GM19193 (cell line): ENCODE data around the gene PCDHGB1.

Source experiments
- POLR2A ChIP-seq: IDR thresholded peaks from 4 replicates; pipeline ENCODE4 v1.6.1; 2011; ENCODE audit not compliant: insufficient read depth, insufficient read length; ENCODE audit errors: extremely low read depth

PCDHGB1 gene

GRCh38 chr5:141343242-141343952 is 6.5 kb upstream of the PCDHGB1 start, which contains the start of gene PCDHGA3:
Gene PCDHGA3, plus strand, starts transcription at chr5:141343829. Its CDS starts 205 bp downstream, at chr5:141344034.
- TF ChIP-seq POLR2A: no peak

- no peak for TF ChIP-seq POLR2A
Observed at GRCh38 chr5:141343953-141344463, 5.9 kb upstream of the PCDHGB1 start.

GRCh38 chr5:141345327-141345726 is 4.6 kb upstream of the PCDHGB1 start:
- no peak for TF ChIP-seq POLR2A

DNA sequence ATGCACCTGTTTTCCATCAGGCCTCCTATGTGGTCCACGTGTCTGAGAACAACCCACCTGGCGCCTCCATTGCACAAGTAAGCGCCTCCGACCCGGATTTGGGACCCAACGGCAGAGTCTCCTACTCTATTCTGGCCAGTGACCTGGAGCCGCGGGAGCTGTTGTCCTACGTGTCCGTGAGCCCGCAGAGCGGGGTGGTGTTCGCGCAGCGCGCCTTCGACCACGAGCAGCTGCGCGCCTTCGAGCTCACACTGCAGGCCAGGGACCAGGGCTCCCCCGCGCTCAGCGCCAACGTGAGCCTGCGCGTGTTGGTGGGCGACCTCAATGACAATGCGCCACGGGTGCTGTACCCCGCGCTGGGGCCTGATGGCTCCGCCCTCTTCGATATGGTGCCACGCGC is 1.7 kb downstream of the PCDHGB1 start:
- TF ChIP-seq POLR2A: no peak

DNA sequence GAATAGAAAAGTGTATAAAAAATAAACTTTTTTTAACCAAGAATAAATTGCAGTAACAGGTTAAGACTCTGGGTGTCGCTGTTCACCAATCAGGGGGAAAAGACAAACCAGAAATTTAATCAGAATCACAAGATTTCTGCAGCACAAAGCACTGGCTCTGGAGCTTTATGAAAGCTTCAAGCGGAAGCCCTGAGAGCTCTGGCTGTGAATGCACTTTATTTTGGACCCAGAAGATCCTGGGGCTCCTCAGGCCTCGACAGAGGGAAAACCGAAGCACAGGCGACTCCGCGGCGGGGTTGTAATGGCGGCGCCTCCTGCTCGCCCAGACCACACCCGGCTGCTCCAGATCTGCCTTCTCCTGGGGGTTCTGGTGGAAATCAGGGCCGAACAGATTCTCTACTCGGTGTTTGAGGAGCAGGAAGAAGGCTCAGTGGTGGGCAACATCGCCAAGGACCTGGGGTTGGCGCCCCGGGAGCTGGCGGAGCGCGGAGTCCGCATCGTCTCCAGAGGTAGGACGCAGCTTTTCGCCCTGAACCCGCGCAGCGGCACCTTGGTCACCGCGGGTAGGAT is 5.1 kb downstream of the PCDHGB1 start, which contains the start of gene PCDHGA4:
TSS of gene PCDHGA4 (plus strand) at position 122 of the 570 bp plus-strand sequence. CDS start at position 209, 87 bp downstream.
- TF ChIP-seq POLR2A: no peak

GRCh38 chr5:141355641-141356040 is 5.7 kb downstream of the PCDHGB1 start:
- no peak for TF ChIP-seq POLR2A

DNA sequence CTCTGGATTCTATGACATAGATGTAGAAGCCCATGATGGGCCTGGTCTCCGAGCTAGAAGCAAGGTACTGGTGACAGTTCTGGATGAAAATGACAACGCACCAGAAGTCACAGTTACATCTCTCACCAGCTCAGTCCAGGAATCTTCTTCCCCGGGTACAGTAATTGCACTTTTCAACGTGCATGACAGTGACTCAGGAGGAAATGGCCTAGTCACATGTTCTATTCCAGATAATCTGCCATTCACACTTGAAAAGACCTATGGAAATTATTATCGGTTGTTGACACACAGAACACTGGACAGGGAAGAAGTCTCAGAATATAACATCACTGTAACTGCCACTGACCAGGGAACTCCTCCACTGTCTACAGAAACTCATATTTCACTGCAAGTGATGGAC is 6.2 kb downstream of the PCDHGB1 start:
- TF ChIP-seq POLR2A: no peak

GRCh38 chr5:141356950-141357349 is 7.1 kb downstream of the PCDHGB1 start:
- TF ChIP-seq POLR2A: no peak

DNA sequence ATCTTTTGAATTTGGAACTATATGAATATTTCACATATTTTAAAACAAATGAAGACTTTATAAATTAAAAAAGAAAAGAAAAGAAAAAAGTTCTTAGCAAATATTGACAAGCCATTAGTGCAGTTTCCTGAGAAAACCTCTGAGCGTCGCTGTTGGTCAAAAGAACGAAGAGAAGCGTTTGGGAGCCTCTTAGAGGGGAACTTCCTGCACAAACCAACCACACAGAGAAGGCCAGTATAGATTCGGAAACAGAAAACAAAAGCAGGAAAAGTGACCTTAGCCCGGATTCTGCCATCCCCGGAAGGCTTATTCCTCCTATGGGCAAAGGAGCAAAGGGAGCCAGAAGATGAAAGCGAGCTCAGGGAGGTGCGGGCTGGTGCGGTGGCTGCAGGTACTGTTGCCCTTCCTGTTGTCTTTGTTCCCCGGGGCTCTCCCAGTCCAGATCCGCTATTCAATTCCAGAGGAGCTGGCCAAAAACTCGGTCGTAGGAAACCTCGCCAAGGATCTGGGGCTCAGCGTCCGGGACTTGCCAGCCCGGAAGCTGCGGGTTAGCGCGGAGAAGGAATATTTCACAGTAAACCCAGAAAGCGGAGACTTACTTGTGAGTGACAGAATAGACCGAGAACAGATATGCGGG is 10.0 kb downstream of the PCDHGB1 start, which contains the start of gene PCDHGB2:
TSS of gene PCDHGB2 (plus strand) at position 205 of the 637 bp plus-strand sequence. CDS start at position 347, 142 bp downstream.
- TF ChIP-seq POLR2A: no peak

DNA sequence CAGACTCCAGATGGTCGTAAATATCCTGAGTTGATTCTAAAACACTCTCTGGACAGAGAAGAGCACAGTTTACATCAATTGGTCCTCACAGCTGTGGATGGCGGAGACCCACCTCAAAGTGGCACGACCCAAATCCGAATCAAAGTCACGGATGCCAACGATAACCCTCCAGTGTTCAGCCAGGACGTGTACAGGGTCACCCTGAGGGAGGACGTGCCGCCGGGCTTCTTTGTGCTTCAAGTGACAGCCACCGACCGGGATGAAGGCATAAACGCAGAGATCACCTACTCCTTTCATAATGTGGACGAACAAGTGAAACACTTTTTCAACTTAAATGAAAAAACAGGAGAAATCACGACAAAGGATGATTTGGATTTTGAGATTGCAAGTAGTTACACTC is 10.8 kb downstream of the PCDHGB1 start:
- no peak for TF ChIP-seq POLR2A

DNA sequence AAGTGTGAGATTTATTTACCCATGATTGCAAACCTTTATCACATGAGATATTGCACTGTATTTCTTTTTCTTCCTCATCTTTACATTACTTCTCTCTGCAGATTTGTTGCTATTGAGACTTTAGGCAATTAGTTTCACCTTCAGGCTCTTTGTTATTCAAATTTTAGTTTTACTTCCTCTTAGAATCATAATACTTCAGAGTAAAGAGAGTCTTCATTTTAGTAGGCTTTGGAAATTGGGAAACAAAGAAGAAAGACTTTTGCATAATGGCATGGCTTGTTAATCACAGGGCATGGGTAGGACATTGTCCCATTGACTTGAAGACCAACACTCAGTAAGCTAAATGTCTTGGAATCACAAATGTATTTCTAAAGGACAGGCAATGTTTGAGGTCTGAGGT is 12.8 kb downstream of the PCDHGB1 start:
- no peak for TF ChIP-seq POLR2A

DNA sequence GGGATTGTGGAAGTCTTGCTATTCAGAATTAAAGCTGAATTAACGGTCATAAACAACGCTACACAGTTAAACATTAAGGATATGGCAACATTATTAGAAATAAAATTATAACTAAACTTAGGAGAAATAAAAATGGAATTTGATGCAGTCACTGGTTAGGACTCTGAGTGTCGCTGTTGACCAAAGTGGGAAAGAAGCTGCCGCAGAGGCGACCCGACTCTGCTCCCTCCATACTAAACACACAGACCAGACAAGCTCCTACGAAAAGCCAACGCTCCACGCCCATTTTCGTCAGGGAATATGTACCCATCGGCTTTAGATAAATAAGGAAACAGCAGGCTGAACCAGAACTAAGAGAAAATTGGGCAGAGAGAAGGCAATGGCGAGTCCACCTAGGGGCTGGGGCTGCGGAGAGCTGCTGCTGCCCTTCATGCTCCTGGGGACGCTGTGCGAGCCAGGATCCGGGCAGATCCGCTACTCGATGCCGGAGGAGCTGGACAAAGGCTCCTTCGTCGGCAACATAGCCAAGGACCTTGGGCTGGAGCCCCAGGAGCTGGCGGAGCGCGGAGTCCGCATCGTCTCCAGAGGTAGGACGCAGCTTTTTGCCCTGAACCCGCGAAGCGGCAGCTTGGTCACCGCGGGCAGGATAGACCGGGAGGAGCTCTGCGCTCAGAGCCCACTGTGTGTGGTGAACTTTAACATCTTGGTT is 14.2 kb downstream of the PCDHGB1 start, which contains the start of gene PCDHGA5:
TSS of gene PCDHGA5 (plus strand) at position 211 of the 709 bp plus-strand sequence. CDS start at position 380, 169 bp downstream.
- no peak for TF ChIP-seq POLR2A

DNA sequence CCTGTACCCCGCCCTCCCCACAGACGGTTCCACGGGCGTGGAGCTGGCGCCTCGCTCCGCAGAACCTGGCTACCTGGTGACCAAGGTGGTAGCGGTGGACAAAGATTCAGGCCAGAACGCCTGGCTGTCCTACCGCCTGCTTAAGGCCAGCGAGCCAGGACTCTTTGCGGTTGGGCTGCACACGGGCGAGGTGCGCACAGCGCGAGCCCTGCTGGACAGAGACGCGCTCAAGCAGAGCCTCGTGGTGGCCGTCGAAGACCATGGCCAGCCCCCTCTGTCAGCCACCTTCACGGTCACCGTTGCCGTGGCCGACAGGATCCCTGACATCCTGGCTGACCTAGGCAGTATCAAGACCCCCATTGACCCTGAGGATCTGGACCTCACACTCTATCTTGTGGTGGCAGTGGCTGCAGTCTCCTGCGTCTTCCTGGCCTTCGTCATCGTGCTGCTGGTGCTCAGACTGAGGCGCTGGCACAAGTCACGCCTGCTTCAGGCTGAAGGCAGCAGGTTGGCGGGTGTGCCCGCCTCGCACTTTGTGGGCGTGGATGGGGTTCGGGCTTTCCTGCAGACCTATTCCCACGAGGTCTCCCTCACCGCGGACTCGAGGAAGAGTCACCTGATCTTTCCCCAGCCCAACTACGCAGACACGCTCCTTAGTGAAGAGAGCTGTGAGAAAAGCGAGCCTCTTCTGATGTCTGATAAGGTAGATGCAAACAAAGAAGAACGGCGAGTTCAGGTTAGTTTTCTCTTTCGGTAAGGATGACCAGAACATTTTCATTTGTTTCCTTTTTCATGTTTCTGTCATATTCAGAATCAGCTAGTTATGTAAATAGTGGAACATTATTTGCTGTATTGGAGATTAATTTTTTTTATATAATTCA is 16.4 kb downstream of the PCDHGB1 start:
- TF ChIP-seq POLR2A: no peak

DNA sequence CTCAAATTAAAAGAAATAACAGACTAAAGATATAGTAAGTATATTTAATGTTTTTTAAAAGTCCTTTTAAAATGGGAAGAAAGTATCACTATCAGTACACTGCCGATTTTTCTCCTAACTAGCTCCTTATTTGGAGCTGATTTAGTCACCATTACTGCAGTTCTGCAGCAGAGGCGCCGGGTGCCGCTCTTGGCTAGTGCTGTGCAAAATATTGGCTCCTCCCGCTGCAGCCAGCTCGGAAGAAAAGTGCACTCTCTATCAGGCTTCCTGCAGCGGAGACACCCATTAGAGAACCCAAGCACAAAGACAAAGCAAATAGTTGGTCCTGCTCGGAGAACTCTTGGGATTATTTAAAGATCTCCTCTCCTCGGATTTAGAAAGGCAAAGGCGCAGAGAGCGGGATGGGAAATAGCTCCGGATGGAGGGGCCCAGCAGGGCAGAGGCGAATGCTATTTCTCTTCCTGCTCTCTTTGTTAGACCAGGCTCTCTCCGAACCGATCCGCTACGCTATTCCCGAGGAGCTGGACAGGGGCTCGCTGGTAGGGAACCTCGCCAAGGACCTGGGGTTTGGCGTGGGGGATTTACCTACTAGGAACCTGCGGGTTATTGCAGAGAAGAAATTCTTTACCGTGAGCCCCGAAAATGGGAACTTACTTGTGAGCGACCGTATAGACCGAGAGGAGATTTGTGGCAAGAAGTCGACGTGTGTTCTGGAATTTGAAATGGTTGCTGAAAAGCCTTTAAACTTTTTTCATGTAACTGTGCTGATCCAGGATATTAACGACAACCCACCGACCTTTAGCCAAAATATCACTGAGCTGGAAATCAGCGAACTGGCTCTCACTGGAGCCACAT is 20.3 kb downstream of the PCDHGB1 start, which contains the start of gene PCDHGB3:
TSS of gene PCDHGB3 (plus strand) at position 249 of the 855 bp plus-strand sequence. CDS start at position 402, 153 bp downstream.
- no peak for TF ChIP-seq POLR2A
